Umbilical cord (tissue), 2 donors: ENCODE data around the gene IL2RG. TPM values are rescaled to one million over a fixed set of nuclear protein-coding genes. Genes with fewer than 3 reads are reported as not detected.

ENCODE experiments used
- DNase-seq: peaks from one replicate; pipeline ENCODE4 v3.0.0-alpha.2; 2015; ENCODE audit warnings: low spot score
- total RNA-seq: library from RNA; depleted of rRNA; stranded (reverse); fragments of >200 nt; gene quantifications from one replicate; pipeline ENCODE4 v1.2.3, GENCODE V29; 2014; ENCODE audit warnings: low replicate concordance; ENCODE audit not compliant: insufficient read depth

Gene IL2RG
- total RNA-seq, 1 donor from 2014 or later, result 0.96 TPM

DNA sequence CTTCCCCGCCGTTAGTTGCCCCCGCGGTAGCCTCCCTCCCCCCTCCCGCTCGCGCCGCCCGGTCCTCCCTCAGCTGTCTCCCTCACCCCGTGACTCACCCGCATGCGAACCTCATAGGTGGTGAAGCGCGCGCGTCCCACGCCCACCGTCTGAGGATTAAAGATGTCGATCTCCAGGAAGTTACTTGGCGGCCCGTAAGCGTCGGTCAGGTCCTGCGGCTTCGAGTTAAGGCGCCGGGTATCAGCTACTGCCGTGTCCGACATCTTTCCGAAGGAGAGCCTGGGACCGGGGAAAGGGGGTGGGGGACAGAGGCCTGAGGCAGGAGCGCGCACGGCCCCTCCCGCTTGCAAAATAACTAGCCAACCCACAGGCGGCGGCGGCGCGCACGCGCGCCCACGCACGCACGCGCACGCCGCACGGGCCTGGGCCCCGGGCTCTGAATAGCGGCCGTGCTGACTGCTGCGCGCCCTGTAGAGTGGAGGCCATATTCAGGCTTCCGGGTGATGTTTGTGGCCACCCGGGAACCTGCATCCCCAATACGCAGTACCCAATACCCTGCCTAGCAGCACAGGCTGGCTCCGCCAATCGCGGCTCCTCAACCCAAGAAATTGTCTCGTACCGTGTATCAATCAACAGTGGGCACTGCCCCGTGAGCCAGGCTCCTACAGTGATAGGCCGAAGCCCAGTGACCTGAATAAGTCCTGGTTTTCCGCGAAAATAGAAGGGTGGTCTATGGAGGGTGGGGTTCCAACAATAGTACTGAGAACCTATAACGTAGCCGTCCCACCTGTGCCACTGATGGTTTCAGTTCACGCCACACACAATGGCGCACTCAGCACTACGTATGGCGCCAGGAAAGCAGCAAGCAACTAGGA, 43.1 kb downstream of the IL2RG start, which contains the start of gene SNX12:
Gene SNX12 (minus strand): TSS at position 291 of the 875 bp plus-strand sequence. CDS start 28 bp downstream, at position 263.
- DNase-seq, result peak; percentile 96

DNA sequence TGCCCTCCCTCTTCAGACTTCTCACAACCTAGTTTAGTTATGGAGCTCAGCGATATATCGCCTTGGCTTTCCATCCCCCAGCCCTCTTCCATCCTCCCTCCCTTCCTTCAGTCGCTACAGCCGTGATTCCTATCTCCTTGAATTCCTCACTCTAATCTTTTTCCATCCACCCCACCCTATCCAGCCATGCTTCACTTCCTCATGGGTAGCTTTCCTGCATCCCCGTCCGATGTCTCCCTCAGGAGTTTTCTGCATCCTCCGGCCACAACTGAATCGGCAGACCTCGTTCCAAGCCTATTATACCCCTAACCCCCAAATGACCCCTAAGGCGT, 43.7 kb downstream of the IL2RG start:
- peak; percentile 60 for DNase-seq

DNA sequence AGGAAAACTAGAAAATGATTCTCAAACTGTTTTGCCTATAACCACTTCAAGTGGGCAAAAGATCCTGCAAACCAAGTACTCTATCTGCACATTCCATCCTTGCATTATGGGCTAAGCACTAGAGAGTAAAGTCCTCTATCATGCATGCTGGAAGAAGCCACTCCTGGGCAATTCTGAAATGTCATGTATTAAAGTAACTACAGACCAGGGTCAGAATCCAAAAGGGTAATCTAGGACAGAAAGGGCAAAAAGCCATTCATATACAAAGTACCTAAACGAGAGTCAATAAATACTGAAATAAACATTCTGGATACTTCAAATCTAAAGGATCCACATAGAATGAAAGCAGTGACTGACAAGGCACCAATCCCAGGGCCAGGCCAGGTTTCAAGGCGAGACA, 44.3 kb downstream of the IL2RG start:
- DNase-seq, result peak; percentile 2

DNA sequence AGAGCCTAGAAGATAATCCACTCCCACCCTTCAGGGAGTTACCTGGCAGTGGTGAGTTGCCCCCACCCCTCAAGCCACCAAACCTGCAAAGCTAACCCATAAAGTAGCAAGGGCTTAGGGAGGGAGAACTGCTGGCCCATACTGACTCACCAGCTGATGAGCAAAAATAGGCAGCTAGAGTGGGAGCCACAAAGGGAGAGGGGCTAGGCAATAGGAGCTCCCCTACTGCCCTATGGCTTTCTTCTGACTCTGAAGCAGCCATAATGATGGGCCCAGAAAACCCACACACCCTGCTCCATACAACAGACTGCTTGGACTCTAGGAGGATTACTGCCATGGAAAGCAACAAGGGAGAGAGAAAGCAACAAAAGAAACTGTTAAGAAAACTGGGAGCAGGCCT, 51.2 kb downstream of the IL2RG start:
- DNase-seq, result no peak

DNA sequence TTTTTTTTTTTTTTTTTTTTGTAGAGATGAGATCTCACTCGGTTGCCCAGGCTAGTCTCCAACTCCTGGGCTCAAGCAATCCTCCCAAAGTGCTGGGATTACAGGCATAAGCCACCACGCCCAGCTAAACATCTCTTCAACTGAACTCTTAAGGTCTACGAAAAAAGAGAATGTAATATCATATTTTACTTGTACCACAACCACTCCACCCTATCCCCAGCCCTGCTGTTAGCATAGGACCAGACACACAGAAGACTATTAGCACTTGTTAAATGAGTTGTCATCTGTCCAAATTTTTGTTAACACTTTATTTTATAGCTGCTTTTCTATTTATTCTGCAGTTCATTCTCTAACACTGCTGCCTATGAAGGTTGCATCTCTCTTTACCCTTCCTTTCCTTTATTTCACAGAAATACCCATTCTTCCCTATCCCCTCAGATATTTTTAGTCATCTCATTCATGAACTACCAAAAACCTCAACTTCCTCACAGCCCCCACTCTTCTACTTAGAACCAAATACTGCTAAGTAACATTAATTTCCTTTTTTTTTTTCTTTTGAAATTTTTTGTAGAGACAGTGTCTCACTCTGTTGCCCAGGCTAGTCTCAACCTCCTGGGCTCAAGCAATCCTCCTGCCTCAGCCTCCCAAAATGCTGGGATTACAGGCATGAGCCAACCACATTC, 53.4 kb downstream of the IL2RG start:
- no peak for DNase-seq

Other genes with a start within 250 kb of the IL2RG start
- gene TEX11, start 202.9 kb downstream of the IL2RG start, total RNA-seq, result not detected
- 0.24 TPM for gene SLC7A3, start 180.5 kb downstream of the IL2RG start, total RNA-seq
- gene SNX12, start 43.2 kb downstream of the IL2RG start, total RNA-seq, result 54.7 TPM
- gene FOXO4, start 15.7 kb downstream of the IL2RG start, total RNA-seq, result 13.5 TPM
- gene CXorf65, start 4.8 kb downstream of the IL2RG start, total RNA-seq, result not detected
- 14.0 TPM for gene MED12, start 7.0 kb upstream of the IL2RG start, total RNA-seq
- 6.7 TPM for gene NLGN3, start 33.3 kb upstream of the IL2RG start, total RNA-seq
- not detected for gene GJB1, start 111.6 kb upstream of the IL2RG start, total RNA-seq
- gene ZMYM3, start 142.6 kb upstream of the IL2RG start, total RNA-seq, result 14.2 TPM
- 245 TPM for gene NONO, start 172.1 kb upstream of the IL2RG start, total RNA-seq
- 33.2 TPM for gene ITGB1BP2, start 190.2 kb upstream of the IL2RG start, total RNA-seq